ENCODE measurements around the gene CYP1A2. TPM values are rescaled to one million over a fixed set of nuclear protein-coding genes. Genes with fewer than 3 reads are reported as not detected.

CYP1A2 gene
- total and polyA plus RNA-seq, 2 of the 13 experiments (the other 11 are each of a cell fraction or from before 2014, with no cell fraction given) = 0.07 TPM; not detected in 1

DNA sequence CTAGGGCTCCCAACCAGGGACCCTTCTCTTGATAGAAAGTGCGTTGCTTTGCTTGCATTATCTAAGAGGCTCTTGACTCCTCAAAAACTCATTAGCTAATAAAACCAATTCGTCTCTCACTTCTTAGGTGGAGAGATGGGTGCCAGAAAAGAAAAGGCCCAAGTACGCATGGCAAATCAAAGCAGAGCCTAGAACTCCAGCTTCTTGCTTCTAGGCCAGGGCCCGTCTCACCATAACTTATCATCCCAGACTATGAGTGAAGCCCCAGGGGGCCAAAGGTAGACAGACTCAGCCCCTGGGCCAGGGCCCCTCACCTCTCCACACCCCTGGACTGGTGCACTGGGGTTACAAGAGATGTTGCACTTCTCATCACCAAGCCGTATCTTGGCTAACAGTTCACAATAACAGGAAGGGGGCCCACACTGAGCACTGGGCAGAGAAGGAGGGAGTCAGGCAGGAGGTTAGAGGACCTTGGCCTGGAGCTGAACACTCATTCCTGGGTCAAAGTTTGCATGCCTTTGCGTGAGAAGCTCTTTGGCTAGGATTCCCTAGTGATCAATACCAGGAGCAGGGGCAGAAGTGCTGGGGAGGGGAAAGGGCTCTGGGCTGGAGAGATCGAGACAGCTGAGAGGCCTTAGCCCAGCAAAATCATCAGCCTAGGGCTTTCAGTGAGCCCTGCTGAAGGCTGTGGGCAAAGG is 17.9 kb upstream of the CYP1A2 start (continued):
- TF ChIP-seq PRDM15 (CRISPR knock-in tag; IDR thresholded peaks at IDR 0.05) (peak; percentile 38; the same call in 1 of the 2 replicates), ZNF18 (CRISPR knock-in tag; IDR thresholded peaks at IDR 0.05; ENCODE audit: insufficient replicate concordance) (no peak), HIVEP1 (CRISPR knock-in tag; IDR thresholded peaks at IDR 0.05) (peak; percentile 92), PREB (CRISPR knock-in tag; IDR thresholded peaks at IDR 0.05) (no peak), MNT (IDR thresholded peaks at IDR 0.05) (no peak), HNRNPLL (IDR thresholded peaks at IDR 0.05; ENCODE audit: low read depth, low read length, poor library complexity, severe bottlenecking) (no peak), ESRRA (CRISPR knock-in tag; IDR thresholded peaks at IDR 0.05; ENCODE audit: low read depth) (peak; percentile 94), NCOA1 (CRISPR knock-in tag; IDR thresholded peaks at IDR 0.05) (no peak)
